SHP77 treated with DMSO at 0.1 percent for 48 hours (cell line): ENCODE results near the gene PGS1.
"Not testable (repeated sequence)": the region's sequence is repeated elsewhere in the genome, so short reads cannot be mapped to it uniquely, and the experiment has no call there.

ENCODE experiments used
- DNase-seq: peaks from one replicate; lab custom pipeline; 2025; lab: John Stamatoyannopoulos, UW

The PGS1 gene, protein sequence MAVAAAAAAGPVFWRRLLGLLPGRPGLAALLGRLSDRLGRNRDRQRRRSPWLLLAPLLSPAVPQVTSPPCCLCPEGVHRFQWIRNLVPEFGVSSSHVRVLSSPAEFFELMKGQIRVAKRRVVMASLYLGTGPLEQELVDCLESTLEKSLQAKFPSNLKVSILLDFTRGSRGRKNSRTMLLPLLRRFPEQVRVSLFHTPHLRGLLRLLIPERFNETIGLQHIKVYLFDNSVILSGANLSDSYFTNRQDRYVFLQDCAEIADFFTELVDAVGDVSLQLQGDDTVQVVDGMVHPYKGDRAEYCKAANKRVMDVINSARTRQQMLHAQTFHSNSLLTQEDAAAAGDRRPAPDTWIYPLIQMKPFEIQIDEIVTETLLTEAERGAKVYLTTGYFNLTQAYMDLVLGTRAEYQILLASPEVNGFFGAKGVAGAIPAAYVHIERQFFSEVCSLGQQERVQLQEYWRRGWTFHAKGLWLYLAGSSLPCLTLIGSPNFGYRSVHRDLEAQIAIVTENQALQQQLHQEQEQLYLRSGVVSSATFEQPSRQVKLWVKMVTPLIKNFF

DNA sequence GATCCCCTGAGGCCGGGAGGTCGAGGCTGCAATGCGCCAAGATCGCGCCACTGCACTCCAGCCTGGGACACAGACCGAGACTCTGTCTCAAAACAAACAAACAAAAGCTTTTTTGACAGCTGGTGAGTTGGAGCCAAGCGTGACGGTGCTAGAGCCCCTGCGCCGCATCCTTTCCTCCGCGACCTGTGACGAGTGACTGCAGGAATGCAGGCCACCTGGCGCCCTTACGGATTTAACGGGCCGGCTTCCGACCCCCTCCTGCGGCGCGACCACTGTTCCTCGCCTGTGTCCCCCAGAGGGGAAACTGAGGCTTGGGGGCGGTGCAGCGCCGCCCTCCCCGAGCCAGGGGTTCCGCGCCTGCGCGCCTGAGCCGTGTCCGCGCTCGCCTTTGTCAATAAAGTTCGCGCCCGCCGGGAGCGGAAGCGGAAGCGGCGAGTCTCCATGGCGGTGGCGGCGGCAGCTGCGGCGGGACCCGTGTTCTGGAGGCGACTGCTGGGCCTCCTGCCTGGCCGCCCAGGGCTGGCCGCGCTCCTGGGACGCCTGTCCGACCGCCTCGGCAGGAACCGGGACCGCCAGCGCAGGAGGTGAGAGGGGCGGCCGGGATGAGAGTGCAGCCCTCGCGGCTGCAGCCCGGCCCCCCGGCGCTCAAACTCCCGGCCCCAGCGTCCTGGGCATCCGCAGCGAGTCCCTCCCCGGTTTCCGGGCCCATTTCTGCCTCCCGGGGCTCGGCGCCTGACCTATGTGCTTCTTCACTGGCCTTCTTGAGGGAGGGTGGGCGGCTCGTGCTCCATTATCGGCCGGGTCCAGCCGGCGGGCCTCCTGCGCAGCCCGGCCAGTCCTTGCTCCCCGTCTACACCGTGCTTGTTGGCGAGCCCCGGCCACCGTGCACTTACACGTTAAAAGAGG is at the start of gene PGS1:
Gene PGS1 (plus strand): TSS at position 425 of the 906 bp plus-strand sequence. CDS start 17 bp downstream, at position 442.
- peak; percentile 42 for DNase-seq

DNA sequence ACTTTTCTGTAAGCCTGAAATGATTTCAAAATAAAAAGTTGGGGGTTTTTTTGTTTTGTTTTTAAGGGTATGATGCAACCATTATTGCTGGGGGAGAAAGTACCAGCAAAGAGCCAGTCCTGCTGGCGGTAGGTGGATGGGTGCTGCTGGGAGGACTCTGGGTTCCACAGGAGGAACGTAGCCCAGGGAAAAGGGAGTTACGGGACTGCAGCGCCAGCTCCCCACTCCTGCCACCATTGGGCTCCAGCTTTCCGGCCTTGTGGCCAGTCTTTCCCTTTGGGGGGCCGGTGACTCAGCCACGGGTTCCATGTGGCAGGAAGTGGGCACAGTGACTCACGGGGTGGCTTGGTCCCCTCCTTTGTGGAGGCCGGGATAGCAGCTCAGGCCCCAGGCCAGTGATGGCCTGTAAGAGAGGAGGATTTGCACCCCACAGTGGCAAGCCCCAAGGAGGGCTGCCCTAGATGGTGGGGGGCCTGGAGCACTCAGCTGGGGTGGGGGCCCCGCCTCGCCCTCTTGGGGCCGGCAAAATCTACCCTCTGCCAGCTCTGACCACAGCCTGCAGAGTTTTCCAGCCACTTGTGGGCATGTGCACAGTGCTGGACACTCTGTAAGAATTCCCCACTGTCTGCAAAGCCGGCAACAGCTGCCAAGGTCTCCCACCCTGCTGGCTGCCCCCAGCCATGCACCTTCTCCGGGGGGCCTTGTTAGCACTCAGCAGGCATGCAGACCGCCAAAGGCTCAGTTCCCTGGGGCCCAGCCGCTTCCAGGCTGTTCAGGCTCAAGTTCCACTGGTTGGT is 49.0 kb upstream of the PGS1 start:
- DNase-seq: no peak

DNA sequence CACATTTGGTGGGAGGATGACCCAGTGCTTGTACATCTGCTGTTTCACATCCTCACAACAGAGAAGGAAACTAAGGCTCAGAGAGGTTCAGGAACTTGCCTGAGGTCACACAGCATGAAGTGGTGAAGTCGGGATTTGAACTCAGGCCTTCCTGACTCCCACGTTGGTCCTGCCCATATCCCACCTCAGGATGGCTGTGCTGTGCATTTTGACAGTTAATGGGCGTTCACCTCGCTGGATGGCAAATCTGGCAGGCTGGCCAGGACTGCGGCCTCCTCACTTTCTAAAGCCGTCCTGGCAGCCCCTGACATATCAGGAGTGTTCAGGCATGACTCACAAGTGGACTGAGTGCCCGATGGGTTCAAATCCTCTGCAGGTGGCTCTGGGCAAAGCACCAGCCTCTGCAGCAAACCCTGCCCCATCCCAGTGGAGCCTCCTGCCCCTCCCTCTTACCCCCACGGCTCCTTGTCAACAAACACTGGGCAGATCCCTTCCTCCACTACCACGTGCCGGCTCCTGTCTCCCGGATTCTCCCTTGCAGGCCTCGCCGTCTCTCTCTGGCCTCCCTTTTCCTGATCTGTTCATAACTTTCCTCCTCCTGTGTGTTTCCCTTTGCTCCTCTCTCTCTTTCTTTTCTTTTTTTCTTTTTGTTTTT is 47.8 kb upstream of the PGS1 start:
- DNase-seq: peak; percentile 31

DNA sequence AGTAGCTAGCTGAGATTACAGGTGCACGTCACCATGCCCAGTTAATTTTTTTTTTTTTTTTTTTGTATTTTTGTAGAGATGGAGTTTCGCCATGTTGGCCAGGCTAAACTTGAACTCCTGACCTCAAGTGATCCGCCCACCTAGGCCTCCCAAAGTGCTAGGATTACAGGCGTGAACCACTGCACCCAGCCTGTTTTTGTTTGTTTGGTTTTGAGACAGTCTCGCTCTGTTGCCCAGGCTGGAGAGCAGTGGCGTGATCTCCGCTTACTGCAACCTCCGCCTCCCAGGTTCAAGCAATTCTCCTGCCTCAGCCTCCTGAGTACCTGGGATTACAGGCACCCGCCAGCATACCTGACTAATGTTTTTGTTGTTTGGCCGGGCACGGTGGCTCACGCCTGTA is 47.1 kb upstream of the PGS1 start:
- DNase-seq: not testable (repeated sequence)

DNA sequence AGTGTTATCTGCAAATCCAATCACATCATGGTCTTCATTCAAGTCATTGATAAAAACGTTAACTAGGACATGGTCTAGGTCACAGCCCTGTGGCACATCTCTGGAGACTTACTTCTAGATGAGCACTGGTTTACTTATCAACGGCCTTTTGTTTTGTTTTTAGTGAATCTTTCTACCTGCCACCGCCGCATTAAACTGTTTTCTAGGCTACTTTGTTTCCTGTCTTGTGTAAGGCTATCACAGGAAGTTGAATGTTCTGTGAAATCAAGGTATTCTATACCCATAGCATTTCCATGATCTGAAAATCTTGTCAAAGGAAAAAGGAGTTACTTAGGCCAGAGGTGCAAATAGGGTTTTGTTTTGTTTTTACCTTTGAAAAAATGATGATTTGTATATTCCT is 45.5 kb upstream of the PGS1 start:
- no peak for DNase-seq

DNA sequence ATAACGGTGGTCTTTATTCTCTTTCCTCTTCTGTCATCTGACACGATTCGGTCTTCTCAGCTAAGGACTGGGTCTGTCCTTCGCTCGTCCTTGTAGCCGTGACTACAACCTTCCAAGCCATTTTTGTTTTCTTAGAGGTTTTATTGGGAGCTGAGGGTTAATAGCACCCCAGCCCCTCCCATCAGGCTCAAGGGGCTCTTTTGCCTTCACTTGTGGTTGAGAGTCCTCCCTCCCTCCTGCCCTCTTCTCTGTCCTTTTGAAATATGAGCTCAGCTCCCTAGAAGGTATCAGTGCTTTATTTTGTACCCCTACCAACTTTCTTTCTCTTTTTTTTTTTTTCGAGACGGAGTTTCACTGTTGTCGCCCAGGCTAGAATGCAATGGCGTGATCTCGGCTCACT is 43.2 kb upstream of the PGS1 start:
- DNase-seq: no peak

DNA sequence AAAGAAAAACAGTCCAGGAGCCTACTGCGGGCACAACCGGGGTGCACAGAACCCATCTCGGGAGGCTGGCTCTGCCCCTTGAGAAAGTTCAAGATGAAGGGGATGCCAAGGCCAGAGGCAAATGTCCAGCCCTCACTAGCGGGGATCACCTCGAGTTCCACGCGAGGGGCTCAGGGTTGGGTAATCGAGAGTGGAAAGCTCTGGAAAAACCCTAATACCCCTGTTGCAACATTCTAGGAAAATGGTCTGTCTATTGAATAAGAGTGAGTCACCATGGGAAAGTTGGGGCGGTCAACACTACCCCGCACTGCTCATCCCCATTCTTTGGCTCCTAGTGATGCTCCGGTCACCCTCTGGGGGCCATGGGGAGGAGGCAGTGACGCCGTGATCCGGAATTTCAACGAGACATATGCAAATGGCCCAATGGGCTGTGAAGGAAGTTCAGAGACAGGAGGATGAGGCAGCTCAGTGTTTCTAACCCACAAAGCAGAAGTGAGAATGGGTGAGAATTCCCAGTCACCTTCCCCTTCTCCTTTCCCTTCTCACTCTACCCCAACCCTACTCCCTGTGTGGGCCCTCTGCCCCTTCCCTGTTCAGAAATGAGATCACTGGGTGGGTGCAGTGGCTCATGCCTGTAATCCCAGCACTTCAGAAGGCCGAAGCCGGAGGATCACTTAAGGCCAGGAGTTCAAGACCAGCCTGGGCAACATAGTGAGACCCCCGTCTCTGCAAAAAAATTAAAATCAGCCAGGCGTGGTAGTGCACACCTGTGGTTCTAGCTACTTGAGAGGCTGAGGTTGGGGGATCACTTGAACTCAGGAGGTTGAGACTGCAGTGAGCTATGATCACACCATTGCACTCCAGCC is 41.0 kb upstream of the PGS1 start:
- no peak for DNase-seq

DNA sequence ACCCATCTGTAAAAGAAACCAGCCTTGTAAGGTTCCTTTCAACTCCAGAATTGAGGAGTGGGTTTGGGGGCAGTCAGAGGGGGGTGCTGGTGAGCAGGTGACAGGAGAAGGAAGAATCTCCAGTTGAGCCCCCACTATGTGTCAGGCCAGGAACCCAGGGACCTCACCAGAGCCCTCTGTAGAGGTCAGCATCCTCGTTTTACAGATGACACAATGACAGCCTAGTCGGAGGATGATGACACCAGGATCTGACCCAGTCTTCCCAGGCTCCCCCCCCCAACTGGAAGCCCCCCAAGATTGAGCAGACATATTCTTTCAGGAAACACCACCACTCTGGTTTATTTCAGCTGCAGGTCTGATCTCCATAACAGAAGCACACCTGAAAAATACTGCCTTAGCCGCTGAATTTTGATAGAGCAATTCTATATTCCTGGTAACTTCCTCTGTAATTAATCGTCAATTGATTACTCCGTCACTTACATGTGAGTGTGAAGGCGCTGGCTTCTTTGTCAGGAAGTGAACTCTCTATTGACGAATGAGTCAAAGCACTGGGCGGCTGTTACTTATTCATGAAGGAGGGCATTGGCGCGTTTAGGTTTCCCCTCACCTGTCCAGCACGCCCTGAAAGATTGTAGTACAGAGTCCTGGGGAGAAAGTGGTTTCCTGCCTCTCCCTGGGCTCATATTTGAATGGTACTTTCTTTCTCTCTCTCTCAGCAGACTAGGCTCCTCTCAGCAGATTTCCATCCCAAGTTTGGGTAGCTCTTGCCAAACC is 39.8 kb upstream of the PGS1 start:
- no peak for DNase-seq

DNA sequence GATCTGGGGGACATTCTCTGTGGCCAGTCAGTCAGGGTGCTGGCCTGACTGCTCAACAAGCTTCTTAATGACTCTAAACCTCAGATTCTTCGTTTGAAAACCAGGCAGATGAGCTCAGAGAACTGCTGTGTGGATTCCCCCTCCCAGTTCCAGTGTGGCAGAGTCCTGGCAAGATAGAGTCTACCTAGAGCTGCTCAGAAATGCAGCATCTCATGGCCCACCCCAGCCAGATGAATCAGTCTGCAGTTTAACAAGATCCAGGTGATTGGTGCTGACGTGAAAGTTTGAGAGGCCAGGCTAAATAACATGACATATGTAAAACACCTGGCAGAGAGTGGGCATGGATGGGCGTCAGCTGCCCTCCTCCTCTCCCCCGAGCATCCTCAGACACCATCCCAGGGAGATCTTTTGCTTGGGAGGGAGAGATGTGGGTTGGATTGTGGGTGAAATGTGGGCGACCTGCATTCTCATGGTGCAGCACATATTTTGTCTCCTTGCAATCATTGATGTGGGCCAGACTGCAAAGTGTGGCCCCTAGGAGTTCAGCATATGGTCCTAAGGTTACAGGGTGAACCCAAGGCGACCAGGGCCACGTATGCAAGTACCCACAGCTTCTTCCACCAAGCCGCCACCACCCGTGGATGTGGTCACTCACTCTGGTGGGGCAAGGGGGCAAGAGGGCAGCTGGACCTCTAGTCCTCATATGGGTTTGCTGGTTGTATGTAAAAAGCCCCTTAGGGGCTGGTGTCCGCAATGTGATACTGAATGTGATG is 38.1 kb upstream of the PGS1 start:
- DNase-seq: no peak

DNA sequence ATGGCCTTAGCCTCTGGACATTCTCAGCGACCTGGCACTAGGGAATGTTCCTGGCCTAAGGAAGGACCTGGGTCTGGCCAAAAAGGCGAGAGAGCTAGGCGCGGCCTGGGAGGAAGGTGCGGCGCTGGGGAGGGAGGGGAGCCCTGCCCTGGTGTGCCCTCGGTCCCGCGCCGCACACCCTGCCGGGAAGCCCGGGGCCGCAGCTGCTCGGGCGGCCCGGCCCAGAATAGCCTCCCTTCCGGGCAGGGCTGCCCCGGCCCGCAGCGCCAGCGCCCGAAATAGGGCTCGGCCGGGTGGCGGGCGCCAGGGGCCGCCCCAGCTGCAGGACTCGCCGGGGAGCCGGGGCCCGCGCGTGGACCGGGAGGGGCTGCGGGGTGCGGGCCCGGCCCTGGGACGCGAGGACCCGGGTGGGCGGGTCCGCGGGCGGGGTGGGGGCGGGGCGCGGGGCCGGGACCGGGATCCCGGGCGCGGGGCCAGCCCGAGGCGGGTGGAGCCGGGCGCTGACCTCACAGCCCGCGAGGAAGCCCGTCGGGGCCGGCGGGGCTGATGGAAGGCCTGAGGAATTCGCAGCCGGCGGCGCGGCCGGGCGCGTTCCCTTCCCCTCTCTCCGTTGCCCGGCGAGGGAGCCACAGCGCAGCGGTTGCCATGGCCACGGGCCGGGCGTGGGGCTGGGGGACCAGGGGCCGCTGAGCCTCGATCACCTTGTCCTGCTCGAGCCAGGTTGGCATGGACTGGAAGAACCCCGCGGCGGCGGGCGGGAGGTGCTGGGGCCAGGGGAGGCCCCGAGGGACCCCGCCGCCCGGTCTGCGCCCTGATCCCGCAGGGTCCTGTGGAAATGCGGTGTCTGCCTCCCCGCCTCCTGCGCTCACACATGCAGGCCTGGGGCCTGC is 36.6 kb upstream of the PGS1 start:
- DNase-seq: no peak

DNA sequence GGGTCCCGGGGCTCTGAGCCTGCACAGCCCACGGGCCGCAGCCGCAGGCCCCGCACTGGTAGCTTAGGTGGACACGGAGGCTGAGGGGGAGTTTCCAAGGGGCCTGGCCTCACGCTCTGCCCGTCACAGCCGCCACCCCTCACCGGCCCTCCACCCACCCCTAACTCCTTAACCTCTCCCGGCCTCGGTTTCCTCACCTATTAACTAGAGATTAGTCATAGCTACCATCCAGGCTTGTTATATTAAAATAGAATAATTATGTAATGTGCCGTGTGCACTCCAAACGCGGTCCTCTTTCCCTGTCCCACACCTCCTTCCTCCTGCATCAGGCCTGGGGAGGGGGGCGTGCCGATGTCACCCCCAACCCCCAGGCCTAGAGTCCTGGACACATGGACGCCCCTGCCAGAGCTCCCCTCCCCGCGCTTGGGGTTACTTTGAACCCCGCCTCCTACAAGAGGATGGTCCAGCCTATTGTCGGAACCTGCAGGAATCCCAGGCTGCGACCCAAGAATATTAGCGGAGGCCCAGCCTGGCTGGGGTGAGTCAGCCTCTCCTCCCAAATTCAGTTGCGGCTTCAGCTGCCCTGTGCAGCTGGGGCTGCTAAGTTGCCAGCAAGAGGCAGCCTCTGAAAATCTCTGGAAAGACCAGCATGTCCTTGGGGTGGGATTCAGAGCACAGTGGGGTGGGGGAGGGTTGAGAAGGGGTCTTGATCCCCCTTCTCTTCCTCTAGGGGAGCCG is 35.8 kb upstream of the PGS1 start:
- no peak for DNase-seq

DNA sequence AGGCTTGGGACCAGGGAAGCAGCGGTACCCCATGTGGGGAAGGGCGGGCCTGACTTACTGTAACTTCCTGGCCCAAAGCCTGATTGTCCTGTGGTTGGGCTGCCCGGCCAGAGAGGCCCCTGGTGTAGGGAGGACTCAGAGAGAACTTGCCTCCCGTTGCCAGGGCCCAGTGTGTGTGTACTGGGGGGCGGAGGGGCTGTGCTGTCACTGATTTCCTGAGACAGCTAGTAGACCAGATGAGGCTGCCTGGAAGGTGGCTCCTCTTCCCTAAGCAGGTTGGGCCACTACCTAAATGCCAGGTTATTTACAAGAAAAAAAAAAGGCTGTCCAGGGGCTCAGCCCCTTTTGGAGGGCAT is 35.3 kb upstream of the PGS1 start:
- no peak for DNase-seq

DNA sequence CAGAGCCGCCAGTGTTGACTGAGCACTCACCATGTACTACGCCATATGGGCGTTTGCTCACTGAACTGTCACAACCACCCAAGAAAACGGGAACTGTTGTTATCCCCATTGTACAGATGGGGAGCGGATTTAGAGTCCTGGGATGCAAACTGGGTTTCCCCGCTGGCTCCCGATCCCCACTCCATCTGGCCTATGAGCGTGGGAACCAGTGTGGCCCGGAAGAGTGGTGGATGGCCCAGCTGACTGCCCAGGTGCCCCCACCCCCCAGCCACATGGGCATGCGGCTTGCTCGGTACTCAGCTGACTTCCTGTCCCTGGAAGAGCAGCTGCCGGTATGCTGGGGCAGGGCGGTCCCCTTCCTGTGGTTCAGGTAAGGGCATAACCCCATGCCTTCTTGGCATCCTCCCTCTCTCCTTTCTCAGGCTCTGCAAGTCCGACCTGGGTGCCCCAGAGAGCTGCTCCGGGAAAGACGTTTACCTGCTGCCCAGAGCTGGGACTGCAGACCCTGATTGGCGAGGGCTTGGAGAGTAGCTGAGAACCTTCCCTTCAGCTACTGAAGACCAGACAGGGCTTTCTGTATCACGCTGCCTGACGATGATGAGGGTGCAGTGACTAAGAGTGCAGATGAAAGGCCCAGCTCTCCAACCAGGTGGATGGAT is 34.8 kb upstream of the PGS1 start:
- peak; percentile 55 for DNase-seq

DNA sequence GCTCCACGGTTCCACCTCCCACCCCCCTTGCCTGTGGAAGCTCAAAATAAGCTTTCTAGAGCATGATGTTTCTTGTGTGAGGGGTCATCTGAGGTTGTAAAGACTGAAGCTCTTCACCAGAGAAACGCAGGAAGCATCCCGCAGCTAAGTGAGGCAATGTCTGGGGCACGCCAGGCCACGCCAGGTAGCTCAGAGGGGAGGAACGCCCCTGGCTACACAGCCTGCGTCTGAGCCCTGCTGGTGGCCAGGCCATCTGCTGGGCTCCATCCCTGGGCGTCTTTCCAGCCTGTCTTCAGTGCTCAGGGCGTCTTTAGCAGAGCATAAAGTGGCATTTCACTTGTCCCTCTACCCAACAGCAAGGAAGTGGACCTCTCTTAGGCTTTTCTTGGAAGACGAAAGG is 33.8 kb upstream of the PGS1 start:
- DNase-seq: no peak

DNA sequence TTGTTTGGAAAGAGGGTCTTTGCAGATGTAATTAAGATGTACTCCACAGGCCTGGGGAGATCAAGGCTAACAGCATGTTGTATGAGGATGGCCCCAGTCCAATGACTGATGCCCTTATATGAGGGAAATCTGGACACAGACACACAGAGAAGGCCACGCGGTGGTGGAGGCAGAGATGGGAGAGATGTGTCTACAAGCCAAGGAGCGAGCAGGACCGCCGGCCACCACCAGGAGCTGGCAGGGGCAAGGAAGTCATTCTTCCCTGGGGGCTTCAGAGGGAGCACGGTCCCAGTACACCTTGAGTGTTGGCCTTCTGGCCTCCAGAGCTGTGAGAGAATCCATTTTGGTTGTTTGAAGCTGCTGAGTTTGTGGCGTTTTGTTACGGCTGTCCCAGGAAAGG is 33.3 kb upstream of the PGS1 start:
- no peak for DNase-seq

DNA sequence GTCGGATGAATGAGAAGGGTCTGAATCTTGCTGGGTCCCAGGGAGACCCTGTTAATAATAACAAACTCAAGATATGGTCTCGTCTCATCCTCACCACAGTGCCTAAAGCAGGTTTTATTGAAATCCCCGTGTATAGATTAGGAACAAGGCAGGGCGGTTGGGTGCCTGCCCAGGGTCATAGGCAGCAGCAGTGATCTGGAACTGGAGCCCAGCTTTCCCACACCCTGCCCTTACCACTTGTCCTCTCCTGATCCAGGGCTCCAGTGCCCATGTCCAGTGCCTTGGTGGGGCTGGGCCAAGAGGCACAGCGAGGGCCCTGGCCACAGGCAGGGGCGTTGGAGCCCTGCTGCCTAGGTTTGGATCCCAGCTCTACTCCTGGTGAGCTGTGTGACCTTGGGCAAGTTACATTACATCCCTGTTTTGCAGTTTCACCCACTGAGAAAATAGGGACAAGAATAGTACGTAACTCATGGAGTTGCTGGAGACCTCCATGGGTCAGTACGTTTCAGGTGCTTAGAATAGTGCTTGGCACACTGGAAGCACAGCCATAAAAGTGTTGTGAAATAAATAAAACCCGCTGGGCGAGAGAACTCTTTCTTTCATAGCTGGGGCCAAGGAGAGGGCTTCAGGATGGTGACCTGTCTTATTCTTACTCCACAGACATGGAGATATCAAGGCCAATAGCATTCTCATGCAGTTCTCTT is 32.5 kb upstream of the PGS1 start:
- no peak for DNase-seq
